NCI-H2196 (cell line): ENCODE data around the gene C19orf67.
A peak's percentile ranks its signal among the peaks of the same experiment; 100 is the strongest.

ENCODE experiments used
- DNase-seq: peaks from one replicate; lab custom pipeline; 2025; ENCODE audit not compliant: unreplicated experiment; lab: John Stamatoyannopoulos, UW

C19orf67 gene

GRCh38 chr19:14086098-14086497 lies 515 bp upstream of the C19orf67 start:
- no peak for DNase-seq

GRCh38 chr19:14082675-14082960 lies 3.0 kb downstream of the C19orf67 start:
- DNase-seq, result no peak

- no peak for DNase-seq
These were observed 3.5 kb downstream of the C19orf67 start for GRCh38 chr19:14081797-14082674.

GRCh38 chr19:14080887-14081796 lies 4.4 kb downstream of the C19orf67 start:
- DNase-seq, result peak; percentile 99

GRCh38 chr19:14078411-14078810 lies 7.2 kb downstream of the C19orf67 start:
- no peak for DNase-seq

GRCh38 chr19:14073925-14074838 lies 11.4 kb downstream of the C19orf67 start:
- no peak for DNase-seq

GRCh38 chr19:14073261-14073924 lies 12.2 kb downstream of the C19orf67 start:
- peak; percentile 84 for DNase-seq

- peak; percentile 93 for DNase-seq
These were observed 12.9 kb downstream of the C19orf67 start, which contains the start of gene MISP3 for GRCh38 chr19:14072535-14073260. TSS of gene MISP3 (plus strand) at chr19:14072786. CDS start at chr19:14073310, 524 bp downstream.

GRCh38 chr19:14070268-14071050 lies 15.1 kb downstream of the C19orf67 start:
- no peak for DNase-seq

- DNase-seq, result no peak
These were observed 19.4 kb downstream of the C19orf67 start for GRCh38 chr19:14066134-14066533.

- DNase-seq, result no peak
These were observed 22.5 kb downstream of the C19orf67 start for GRCh38 chr19:14063105-14063504.

GRCh38 chr19:14062558-14062855 lies 23.1 kb downstream of the C19orf67 start:
- DNase-seq, result no peak

GRCh38 chr19:14061751-14062557 lies 23.6 kb downstream of the C19orf67 start, which contains the start of gene PALM3:
TSS of gene PALM3 (minus strand) at chr19:14062076. CDS start at chr19:14061980, 96 bp downstream.
- no peak for DNase-seq

- no peak for DNase-seq
These were observed 24.4 kb downstream of the C19orf67 start for GRCh38 chr19:14061081-14061749.

GRCh38 chr19:14059652-14060155 lies 25.9 kb downstream of the C19orf67 start:
- DNase-seq, result no peak

- DNase-seq, result peak; percentile 16
These were observed 26.5 kb downstream of the C19orf67 start for GRCh38 chr19:14059093-14059480.
